HG03442 (cell line): ENCODE data around the gene DOCK8.

Source experiments
- ATAC-seq: cut with Tn5 transposase; IDR thresholded peaks from one replicate; pipeline ENCODE4 v1.9.1; 2021; ENCODE audit warnings: mild to moderate bottlenecking, moderate library complexity; ENCODE audit not compliant: unreplicated experiment

The DOCK8 gene

DNA sequence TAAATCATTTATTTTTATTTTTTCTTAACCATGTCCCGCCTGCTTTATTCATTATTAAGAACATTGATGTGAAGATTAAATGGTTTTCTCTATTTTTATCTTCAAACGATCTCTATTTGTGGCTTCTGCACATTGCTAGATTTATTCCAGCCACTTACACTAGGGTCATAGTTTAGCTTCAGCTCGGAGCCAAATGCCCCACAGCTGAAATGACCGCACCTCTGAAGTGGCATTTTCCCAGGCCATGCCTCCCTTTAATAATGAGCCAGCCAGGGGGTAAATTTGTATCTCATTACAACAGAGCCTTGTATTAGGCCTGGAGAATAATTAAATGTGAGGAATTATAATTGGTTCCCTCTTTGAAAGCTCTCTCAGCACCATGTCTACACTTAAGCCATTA, 89.4 kb downstream of the DOCK8 start:
- ATAC-seq = no peak

- no peak for ATAC-seq
These were observed 90.0 kb downstream of the DOCK8 start for GRCh38 chr9:304519-305185.

DNA sequence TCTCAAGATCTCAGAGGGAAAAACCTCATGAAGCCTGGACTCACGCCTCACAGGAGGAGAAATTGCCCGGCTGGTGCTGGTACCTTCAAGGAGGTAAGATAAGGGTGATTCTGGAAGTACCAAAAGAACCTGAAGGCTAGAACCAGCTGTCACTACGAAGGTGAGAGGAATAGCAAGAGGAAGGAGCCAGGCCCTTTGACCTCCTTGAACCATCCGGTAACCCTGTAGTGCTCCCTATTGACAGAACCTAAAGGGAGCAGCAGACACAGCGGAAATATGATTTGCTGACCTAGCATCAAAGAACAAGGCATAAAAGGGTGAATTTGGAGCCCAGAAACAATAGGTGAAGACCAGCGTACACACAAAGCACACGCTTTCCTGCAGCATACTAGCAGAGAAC, 92.2 kb downstream of the DOCK8 start:
- ATAC-seq = no peak

DNA sequence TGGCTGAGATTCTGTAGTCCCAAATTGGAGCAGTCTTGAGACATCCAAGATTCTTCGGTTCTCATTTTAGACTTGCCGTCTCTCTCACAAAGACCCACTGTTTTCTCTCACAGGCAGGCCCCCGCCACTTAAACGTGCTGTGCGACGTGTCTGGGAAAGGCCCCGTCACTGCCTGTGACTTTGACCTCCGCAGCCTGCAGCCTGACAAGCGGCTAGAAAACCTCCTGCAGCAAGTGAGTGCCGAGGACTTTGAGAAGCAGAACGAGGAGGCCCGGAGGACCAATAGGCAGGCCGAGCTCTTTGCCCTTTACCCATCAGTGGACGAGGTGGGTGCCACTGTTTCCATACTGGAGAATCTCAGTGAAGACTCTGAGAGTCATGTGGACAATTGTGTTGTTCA, 97.2 kb downstream of the DOCK8 start:
- no peak for ATAC-seq

GRCh38 chr9:312596-313320, 98.1 kb downstream of the DOCK8 start:
- no peak for ATAC-seq

GRCh38 chr9:316382-316965, 101.8 kb downstream of the DOCK8 start:
- no peak for ATAC-seq

GRCh38 chr9:318646-319045, 104.0 kb downstream of the DOCK8 start:
- ATAC-seq = no peak

- no peak for ATAC-seq
These were observed 110.3 kb downstream of the DOCK8 start for GRCh38 chr9:324971-325370.

- no peak for ATAC-seq
These were observed 112.0 kb downstream of the DOCK8 start for GRCh38 chr9:326667-327066.

- no peak for ATAC-seq
These were observed 113.8 kb downstream of the DOCK8 start for GRCh38 chr9:328453-328852.

DNA sequence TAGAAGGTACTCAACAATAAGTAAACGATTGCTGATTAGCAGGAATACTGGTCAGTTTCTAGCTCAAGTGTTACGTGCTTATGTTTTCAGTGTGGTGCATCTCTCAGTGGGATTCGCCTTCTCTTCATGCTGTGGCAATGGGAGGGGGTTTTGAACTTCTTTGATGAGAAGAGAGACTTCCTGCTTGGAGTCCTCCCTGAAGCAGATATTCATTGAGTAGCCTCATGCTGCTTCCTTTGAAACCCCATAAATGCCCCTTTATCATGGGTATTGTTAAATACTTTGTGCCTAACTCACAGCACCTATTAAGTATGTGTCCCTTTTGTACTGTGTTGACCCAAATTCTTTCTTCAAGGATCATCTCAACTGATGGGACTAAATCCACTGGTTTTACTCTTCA, 116.5 kb downstream of the DOCK8 start:
- ATAC-seq = no peak

DNA sequence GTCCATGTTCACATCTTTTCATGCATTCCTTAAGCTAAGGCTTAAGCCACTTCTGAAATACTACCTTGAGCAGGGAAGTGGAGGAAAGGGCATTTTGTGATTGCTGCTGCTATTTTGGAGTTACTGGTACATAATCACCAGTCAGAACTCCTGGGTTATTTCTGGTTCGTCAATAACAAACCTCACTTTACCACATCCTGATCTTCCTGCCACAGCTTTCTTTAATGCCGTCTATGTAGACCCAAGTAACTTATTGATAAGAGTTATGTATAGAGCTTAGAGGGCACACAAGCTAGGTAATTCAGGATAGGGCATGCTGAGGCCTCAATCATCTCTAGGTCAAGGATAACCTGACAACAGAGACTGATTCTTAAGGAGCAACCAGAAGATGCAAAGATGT, 120.7 kb downstream of the DOCK8 start:
- no peak for ATAC-seq

DNA sequence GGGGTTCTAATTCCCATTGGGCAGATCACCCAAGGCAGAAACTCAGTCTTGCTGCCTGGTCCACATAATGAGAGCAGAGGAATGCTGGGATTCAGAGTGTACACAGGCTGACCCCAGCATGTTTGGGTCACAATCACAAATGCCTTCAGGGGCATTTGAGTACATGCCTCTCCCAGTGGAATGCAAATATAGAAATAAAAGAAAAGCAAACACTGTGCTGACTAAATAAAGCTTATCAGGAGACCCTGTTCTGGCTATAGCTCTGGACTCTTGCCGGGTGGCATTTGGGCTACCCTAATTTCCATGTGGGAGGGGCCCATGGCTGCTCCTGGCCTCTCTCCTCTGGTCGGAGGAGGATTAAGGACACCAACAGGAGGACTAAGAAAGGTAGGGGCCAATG, 121.4 kb downstream of the DOCK8 start:
- no peak for ATAC-seq

GRCh38 chr9:338602-339001, 123.9 kb downstream of the DOCK8 start:
- no peak for ATAC-seq

- ATAC-seq = no peak
These were observed 127.2 kb downstream of the DOCK8 start for GRCh38 chr9:341634-342421.

DNA sequence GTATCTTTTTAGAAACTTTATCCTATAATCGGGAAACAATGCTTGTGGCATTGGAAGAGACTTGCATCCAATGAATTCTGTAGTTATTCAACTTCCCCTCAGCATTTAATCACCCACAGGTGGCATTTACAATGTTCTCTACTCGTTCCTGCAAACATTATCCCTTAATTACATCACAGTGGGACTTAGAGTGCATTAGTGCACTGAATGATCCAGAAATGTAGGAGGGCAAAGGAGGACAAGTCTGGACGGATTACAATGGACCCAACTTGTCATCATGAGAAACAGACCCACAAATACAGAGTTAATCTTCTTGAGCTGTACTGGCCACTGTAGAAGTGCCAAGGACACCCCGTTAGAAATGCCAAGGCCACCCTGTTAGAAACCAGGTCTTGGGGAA, 129.1 kb downstream of the DOCK8 start:
- ATAC-seq = no peak

DNA sequence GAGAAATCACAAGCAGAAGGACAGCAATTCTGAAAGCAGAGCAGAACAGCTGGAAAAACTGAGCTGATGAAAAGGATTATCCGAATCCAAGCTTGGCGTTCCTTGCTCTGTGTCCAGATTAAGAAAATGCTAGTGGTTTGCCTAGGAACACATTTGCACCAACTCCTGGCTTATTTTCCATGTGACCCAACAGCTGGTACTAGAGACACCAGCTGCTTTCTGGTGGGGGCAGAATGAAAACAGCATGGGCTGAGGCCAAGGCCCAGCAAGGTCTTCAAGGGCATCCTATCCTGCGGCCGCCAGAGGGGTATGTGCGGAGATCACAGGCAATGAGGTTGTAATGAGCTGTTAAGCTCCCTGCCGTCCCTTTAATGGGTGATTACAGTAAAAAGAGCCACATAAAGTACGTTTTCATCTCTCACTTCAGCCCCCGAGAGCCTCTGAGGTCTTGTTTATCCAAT, 131.5 kb downstream of the DOCK8 start:
- ATAC-seq = no peak

- ATAC-seq = no peak
These were observed 133.1 kb downstream of the DOCK8 start for GRCh38 chr9:347667-348292.

DNA sequence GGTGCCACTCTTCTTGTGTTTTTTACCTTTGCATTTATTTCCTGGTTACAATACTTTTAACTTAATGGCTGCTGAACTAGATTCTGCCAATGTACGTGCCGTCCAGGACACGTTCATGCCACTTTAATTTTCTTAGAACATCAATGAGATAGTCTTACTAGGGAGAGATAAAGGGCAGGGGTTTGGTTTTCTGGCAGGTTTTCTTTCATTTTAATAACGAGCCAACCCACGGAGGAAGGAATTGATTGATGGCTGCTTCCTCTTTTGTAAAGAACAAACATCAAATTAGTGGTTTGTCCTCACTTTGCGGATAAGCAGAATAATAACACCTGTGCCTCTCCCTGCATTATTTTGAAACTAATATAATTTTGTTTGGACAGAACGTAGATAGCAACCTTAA, 135.7 kb downstream of the DOCK8 start:
- no peak for ATAC-seq

- ATAC-seq = no peak
These were observed 137.3 kb downstream of the DOCK8 start for GRCh38 chr9:351916-352315.

GRCh38 chr9:353077-353476, 138.4 kb downstream of the DOCK8 start:
- no peak for ATAC-seq
